ENCODE results near the gene KCNIP4. TPM values are rescaled to one million over a fixed set of nuclear protein-coding genes. Genes with fewer than 3 reads are reported as not detected.
A peak's percentile ranks its signal among the peaks of the same experiment; 100 is the strongest.

KCNIP4 gene
- total and polyA plus RNA-seq, 2 of the 8 experiments (the other 6 are each of a cell fraction or from before 2014, with no cell fraction given) = 0.06 TPM; not detected in 1

DNA sequence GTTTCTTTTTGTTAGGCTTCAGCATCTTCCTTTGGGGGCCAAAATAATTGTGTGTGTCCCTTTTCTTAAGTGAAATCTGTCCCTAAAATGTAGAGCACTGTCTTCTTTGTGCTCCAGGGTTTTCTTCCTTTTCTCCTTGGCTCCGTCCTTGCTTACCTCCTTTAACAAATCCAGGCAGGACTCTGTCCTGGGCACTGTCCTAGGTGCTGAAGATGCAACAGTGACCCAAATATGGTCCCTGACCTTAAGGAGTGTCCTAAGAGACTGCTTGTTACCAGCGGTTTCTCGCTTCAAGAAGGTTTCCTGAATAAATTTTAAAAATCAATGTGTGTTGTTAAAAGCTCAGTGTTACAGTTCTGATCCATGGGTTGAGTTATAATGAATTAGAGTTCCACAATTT lies 471.8 kb downstream of the KCNIP4 start:
- Histone ChIP-seq H3K4me2 (ENCODE audit: insufficient read depth in 1 of 2, low read depth in 2 of 2, low read length in 2 of 2) (no peak overlapping the region), H2BK12ac (ENCODE audit: low read depth, low read length) (no peak overlapping the region), H2AK5ac (ENCODE audit: low read depth, low read length) (no peak overlapping the region), H3K27me3 (replicated peaks in 1 of 4; ENCODE audit: control insufficient read depth in 3 of 4, extremely low read depth in 1 of 4, insufficient read depth in 3 of 4, low read length in 3 of 4) (no peaks in the 10 kb centered on the region), H4K8ac (ENCODE audit: extremely low read depth, insufficient read depth, low read length) (no peak overlapping the region), H3K9ac (replicated peaks in 1 of 4; ENCODE audit: extremely low read depth in 1 of 4, low read depth in 3 of 4, low read length in 3 of 4) (no peak overlapping the region), H3K9me3 (ENCODE audit: insufficient read depth in 2 of 2, low read depth in 1 of 2, low read length in 1 of 2) (no peaks in the 10 kb centered on the region), H3K18ac (ENCODE audit: extremely low read depth, low read length) (no peak overlapping the region), H3K4me1 (replicated peaks in 1 of 4; ENCODE audit: control insufficient read depth in 3 of 4, insufficient read depth in 4 of 4, low read length in 3 of 4) (no peaks in the 10 kb centered on the region), H2AFZ (ENCODE audit: low read length) (no peak overlapping the region), H3K36me3 (ENCODE audit: control insufficient read depth in 2 of 4, insufficient read depth in 4 of 4, low read length in 3 of 4) (no peaks in the 10 kb centered on the region), H3K23me2 (ENCODE audit: low read depth, low read length) (no peaks in the 10 kb centered on the region), H3K4ac (replicated peaks; ENCODE audit: insufficient read length, low read depth, low read length) (no peak overlapping the region), H3K23ac (ENCODE audit: insufficient read length) (no peak overlapping the region), H4K20me1 (replicated peaks in 1 of 2; ENCODE audit: control insufficient read depth in 1 of 2, insufficient read depth in 2 of 2, low read length in 2 of 2) (no peaks in the 10 kb centered on the region), H2BK120ac (replicated peaks; ENCODE audit: low read depth, low read length) (no peak overlapping the region), H2BK20ac (ENCODE audit: low read length) (no peak overlapping the region), H3K79me2 (ENCODE audit: control insufficient read depth in 1 of 2, insufficient read depth in 2 of 2, low read length in 2 of 2) (no peaks in the 10 kb centered on the region), H2BK15ac (ENCODE audit: low read length) (no peak overlapping the region), H4K91ac (replicated peaks; ENCODE audit: insufficient read length, low read length) (no peak overlapping the region), H3K14ac (ENCODE audit: insufficient read length) (no peak overlapping the region), H3K27ac (ENCODE audit: low read depth, low read length) (no peak overlapping the region), H4K5ac (ENCODE audit: insufficient read length, low read depth, low read length) (no peak overlapping the region), H3K4me3 (ENCODE audit: extremely low read depth in 1 of 4, insufficient read depth in 2 of 4, low read depth in 3 of 4, low read length in 4 of 4) (no peak overlapping the region), H3K56ac (replicated peaks; ENCODE audit: insufficient read length, low read depth, low read length) (no peak overlapping the region), H3K79me1 (ENCODE audit: low read depth, low read length) (no peaks in the 10 kb centered on the region), H2BK5ac (ENCODE audit: low read depth, low read length) (no peak overlapping the region)
- 43% methylated on average over 3 of the region's 3 CpGs; no CpG with 5 or more reads in 1 of the 2 experiments for WGBS, 2 experiments (ENCODE audit: extremely low coverage in 1 of 2, insufficient coverage in 1 of 2, insufficient read length in 1 of 2, insufficient replicate concordance in 2 of 2, low coverage in 1 of 2, low lambda C conversion rate in 2 of 2, missing lambda C conversion rate in 1 of 2)
- CTCF ChIA-PET (ENCODE audit: partially characterized antibody) = interaction anchor here (1.1 kb wide), 1 partner anchor 10 kb away, joined by 4 read pairs; no protein-coding TSS in a partner anchor
- POLR2A ChIA-PET (ENCODE audit: partially characterized antibody) = no interaction called here
- FAIRE-seq = peak; percentile 85
- no peak for TF ChIP-seq SP2 (IDR thresholded peaks at IDR 0.05; ENCODE audit: low read length)
- peak; percentile 22; the same call in 1 of the 2 replicates for TF ChIP-seq SRF (IDR thresholded peaks at IDR 0.05; ENCODE audit: low read depth, low read length)
- TF ChIP-seq POLR2AphosphoS5 (IDR thresholded peaks at IDR 0.05; ENCODE audit: low read depth, low read length) = no peak
- 0 out of 2 replicates have a peak, but pooled peaks have one; percentile 10 for TF ChIP-seq YY1 (IDR thresholded peaks at IDR 0.05; ENCODE audit: low read depth, low read length)
- peak in 1 of 2 experiments; percentile 21; a peak in 1 of 4 replicates for TF ChIP-seq RAD21 (IDR thresholded peaks at IDR 0.05 in 1 of 2, conservative IDR thresholded peaks at IDR 0.05 in 1 of 2; ENCODE audit: low read depth in 2 of 2, low read length in 2 of 2)
- DNase-seq (ENCODE audit: low read depth in 1 of 2, low spot score in 2 of 2) = peak; percentile 9 to 70

Measured in H1 (cell line).